Activated naive CD8-positive, alpha-beta T cell treated with anti-CD3 and anti-CD28 coated beads, Interleukin-2, amount 50 U/mL, for 16 hours (primary cell): ENCODE data around the gene MOGAT1.

Experiments used
- DNase-seq: peaks from one replicate; pipeline ENCODE4 v3.0.0-alpha.2; 2020; ENCODE audit warnings: low read depth, low spot score

MOGAT1 gene, protein sequence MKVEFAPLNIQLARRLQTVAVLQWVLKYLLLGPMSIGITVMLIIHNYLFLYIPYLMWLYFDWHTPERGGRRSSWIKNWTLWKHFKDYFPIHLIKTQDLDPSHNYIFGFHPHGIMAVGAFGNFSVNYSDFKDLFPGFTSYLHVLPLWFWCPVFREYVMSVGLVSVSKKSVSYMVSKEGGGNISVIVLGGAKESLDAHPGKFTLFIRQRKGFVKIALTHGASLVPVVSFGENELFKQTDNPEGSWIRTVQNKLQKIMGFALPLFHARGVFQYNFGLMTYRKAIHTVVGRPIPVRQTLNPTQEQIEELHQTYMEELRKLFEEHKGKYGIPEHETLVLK

DNA sequence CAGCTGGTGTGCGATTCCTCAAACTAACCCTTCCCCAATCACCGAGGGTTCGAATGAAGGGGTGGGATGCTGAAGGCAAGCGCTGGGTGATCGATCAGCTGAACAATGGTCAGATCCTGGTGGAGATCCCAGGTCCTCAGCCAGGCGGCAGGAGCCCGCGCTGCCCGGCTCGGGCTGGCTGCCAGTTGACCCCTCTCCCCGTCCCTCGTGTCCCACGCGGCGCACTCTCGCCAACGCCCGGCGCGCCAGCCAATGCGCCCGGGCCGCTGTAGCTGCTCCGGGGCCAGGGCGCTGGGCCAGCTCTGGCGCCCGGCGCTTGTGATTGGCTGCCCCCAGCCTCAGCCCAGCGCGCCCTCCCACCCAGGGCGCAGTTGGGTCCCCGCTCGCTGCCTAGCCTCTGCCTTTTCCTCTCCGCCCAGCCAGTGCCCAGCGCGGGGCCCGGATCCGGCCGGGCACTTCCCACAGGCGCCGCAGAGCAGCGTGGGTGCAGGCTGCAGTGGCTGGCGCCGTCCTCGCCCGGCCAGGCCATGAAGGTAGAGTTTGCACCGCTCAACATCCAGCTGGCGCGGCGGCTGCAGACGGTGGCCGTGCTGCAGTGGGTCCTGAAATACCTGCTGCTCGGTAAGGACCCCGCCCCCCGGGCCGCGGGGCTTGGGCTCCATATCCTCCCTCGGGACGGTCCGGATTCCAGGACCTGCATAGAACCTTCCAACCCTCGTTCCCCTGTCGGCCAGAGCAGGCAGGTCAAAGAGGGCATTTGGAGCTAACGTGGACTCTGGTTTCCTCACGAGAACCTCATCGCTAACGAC lies at the start of gene MOGAT1:
TSS of gene MOGAT1 (plus strand) at position 400 of the 809 bp plus-strand sequence. CDS start at position 528, 128 bp downstream.
- no peak for DNase-seq

- no peak for DNase-seq
Observed at GRCh38 chr2:222621893-222622292, 49.6 kb upstream of the MOGAT1 start.

- no peak for DNase-seq
Observed at GRCh38 chr2:222622910-222623309, 48.5 kb upstream of the MOGAT1 start.

DNA sequence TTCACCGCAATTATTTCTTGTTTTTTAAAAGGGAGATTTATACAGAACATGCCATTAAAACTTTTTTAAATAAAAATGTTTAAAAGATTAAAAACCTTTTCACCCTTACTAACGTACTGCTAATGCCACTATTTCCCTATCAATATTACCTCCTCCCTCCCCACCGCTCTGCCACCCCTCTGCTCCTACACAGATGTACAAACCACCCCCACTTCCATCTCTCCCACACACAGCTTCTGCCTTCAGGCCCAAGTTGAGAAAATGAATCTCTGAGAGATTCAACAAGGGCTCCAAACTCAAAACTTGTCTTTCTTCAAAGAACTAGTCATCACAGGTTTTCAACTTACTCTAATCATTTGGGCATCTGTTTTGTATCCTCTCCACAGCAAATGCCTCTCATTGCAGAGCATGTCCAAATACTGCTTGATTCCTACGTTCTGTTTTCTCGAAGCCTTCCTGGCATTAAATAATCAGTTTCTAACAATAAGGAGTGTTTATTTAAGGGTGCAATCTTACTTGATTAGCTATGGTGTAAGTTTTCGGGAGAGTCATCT lies 47.6 kb upstream of the MOGAT1 start:
- DNase-seq: no peak

- DNase-seq: no peak
Observed at GRCh38 chr2:222627764-222628163, 43.7 kb upstream of the MOGAT1 start.

- no peak for DNase-seq
Observed at GRCh38 chr2:222635295-222635694, 36.2 kb upstream of the MOGAT1 start.

- no peak for DNase-seq
Observed at GRCh38 chr2:222637067-222637466, 34.4 kb upstream of the MOGAT1 start.

DNA sequence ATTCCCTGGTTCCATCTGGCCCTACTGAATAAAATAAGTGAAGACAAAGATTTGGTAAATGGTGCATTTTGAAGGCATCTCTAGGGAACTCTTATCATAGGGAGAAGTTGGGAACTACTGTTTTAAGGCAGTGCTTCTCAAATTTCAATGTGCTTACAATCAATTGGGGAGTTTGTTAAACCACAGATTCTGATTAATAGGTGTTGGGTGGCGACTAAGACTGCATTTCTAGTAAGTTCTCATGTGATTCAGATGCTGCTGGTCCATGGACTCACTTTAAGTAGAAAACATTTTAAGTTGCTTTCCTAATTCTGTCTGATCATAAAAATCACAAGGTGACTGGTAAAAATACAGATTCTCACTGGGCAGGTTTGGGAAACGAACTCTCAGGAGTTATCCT lies 30.1 kb upstream of the MOGAT1 start:
- DNase-seq: no peak

DNA sequence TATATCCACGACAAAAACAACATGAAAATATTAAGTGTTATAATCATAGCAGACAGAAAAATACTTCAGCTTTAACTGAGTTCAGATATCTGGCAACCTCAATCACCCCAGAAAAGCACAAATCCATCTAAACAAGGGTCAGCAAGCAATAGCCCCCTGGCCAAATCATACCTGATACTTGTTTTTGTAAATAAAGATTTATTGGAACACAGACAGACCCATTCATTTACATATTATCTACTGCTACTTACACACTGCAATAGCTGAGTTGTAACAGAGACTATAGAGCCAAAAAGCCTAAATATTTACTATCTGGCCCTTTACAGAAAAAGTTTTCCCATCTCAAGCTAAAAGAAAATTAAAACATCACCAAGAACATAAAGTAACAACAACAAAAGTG lies 28.3 kb upstream of the MOGAT1 start:
- no peak for DNase-seq

- no peak for DNase-seq
Observed at GRCh38 chr2:222646008-222646407, 25.4 kb upstream of the MOGAT1 start.

DNA sequence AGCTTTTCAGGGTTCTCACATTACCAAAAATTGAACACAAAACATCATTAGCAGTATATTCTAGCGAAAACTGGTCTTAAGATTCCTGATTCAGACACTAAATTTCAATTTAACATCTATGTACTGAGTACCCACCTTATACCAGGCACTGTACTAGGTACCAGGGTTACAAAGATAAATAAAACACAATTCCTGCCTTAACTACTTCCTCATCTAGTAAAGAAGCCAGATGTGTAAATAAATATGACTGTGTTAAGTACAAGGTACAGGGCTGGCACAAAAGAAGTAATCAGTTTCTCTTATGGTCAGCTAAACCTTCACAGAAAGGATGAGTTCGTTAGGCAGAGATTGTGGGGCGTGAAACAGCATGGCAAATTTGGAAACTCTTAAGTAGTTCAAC lies 21.7 kb upstream of the MOGAT1 start:
- no peak for DNase-seq

DNA sequence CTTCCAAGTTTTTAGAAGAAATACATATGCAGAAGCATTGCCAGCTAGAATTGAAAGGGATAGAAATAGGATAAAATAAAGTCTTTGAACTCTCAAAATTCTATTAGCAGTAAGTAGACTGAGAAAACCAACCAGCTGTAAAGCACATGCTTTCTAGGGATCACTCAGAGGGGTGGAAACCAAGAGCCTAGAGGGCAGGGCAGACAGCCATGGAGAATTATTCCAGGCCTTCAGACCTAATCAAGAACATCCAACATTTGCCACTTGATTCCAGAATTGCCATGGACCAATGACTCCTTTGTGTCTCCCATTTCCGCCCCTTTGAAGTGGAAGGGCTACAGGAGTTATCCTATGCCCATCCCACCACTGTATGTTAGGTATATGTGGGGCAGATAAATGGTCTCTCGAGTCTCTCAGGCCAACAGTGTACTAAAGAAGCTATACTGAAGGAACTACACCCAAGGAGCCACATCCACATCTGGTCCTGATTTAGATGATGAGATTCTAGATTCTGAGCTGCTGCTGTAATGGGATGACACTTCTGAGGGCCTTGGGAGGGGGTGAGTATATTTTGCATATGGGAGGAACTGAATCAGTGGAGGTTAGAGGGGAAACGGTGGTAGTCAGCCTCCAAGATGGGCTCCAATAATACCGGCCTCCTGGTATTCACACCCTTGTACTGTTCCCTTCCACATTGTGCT lies 19.6 kb upstream of the MOGAT1 start:
- no peak for DNase-seq

DNA sequence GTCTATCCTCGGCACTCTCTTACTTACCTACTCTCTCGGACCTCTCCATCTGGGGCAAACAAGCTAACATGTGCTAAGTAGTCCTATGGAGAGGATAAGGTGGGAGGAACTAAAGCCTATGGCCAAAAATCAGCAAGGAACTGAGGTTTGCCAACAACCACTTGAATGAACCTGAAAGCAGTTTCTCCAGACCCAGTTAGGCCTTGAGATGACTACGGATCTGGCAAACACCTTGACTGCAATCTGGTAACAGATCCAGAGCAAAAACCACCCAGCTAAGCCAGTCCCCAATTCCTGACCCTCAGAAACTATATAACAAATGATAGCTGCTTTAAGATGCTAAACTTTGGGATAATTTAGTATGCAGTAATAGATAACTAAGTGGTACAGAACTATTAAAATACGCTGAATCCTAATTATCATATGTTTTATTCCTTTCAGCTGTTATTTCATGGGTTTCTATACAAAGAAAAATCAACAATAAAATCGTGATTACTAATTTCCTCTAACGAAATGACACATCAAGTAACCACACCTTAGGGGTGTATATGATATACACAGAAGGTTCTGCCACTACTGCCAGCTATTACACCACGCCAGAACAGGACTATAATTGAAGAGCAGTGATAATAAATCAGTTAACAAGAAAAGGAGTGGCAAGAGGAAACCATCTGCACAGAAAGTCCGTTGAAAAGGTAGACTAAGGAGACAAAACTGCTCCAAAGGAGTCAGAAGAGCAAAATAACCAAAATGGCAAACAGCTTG lies 18.8 kb upstream of the MOGAT1 start:
- DNase-seq: no peak

GRCh38 chr2:222653280-222653679 lies 18.2 kb upstream of the MOGAT1 start:
- DNase-seq: no peak

DNA sequence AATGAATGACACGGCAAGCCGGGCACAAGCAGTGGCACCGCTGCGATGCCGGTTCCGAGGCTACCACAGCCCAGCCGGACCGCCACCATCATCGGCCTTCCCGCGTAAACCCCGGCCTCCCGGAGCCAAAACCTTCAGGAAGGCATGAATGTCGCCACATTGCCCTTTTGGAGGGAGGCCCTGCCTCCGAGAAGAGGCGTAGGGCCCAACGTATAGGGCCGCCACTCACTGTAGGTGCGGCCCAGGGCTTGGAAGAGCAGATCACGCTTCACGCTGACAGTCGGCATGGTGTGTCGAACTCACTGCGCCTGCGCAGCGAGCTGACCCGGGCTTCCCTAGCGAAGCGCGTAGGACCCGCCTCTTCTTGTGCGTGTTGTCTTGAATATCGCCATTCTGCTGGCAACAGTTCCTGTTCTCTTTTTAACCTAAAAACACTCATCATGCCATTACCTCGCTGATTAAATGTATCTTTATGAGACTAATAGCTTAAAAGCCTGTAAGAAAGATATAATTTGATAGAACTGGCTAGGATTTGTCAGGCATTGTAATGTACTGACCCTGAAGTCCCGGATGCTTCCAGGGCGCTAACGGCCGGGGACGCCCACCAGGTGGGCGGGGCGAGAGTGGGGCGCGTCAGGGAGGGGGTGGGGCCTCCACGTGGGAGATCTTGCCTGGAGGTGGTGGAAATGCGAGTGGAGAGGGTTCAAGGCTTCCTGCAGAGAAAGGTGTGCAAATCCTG lies 15.5 kb upstream of the MOGAT1 start, which contains the start of gene FARSB:
TSS of gene FARSB (minus strand) at position 306 of the 739 bp plus-strand sequence. CDS start at position 287, 19 bp downstream.
- DNase-seq: peak; percentile 80

- DNase-seq: no peak
Observed at GRCh38 chr2:222656526-222657446, 14.7 kb upstream of the MOGAT1 start.

DNA sequence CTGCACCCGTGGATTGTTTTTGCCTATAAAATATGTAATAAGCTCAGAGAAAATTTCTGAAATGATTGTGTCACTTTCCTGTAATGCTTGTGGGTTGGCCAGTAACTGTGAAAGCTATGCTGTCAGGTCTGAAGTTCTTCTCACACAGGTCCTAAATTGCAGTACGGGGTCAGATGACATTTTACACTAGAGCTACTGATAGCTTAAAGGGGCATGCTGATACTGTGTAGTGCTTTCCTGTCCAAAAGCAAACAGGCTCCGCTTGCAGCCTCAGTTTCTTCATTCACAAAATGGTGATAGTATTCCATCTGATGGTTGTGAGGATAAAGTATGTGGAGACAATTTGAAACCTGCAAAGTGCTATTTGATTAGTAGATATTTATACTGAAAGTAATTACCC lies 8.0 kb upstream of the MOGAT1 start:
- no peak for DNase-seq

GRCh38 chr2:222668494-222669154 lies 2.8 kb upstream of the MOGAT1 start:
- DNase-seq: no peak

DNA sequence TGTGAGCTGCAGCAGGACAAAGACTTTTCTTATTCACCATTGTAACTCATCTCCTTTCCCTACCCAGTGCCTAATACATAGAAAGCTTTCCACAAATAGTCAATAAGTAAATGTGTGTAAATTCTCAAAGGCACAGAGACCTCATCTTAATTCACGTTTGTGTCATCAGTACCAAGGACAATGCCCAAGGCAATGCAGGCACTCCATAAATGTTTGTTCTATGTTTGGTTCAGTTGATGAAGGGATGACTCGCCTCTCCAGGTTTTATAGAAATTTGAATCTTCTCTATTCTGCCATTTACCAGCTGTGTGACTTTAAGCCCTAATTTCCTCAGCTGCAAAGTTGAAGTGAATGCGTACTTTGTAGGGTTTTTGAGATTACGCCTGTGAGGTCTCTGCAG lies 2.1 kb upstream of the MOGAT1 start:
- DNase-seq: no peak
